GM23248 (cell line): ENCODE measurements around the gene COL16A1.

ENCODE experiments used
- EZH2 ChIP-seq: fragments of 200-600 bp; sonication (generic); IDR thresholded peaks from 2 replicates; pipeline ENCODE4 v1.6.1; 2018; ENCODE audit warnings: antibody characterized with exemption, mild to moderate bottlenecking; ENCODE audit not compliant: insufficient read depth, poor library complexity, severe bottlenecking
- EZH2phosphoT487 ChIP-seq: fragments of 200-600 bp; sonication (generic); IDR thresholded peaks from 2 replicates; pipeline ENCODE4 v1.6.1; 2018; ENCODE audit warnings: antibody characterized with exemption, moderate library complexity, mild to moderate bottlenecking, low read depth; ENCODE audit not compliant: insufficient read depth

DNA sequence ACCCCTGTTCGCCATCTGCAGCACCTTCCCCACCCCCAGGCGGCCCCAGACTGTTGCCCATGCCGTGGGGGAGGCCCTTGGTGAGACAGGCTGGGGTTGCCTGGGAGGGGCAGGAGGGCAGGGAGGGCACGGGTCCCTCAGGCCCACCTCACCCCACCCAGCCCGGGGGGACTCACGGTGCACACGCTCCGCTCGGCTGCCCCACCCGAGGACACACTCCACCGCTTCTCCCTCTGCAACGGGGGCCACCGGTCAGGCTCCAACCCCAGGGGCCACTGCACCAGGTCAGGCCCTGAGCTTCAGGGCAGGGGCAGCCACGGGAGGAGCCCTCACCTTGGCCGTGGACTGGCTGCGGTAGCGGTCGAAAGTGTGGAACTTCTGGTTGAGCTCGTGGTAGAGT is 24.0 kb upstream of the COL16A1 start:
- TF ChIP-seq EZH2 (no peak), EZH2phosphoT487 (no peak)
